IgD-negative memory B cell (primary cell): ENCODE measurements around the gene PRR7. TPM values are rescaled to one million over a fixed set of nuclear protein-coding genes. Genes with fewer than 3 reads are reported as not detected.

Source experiments
- H3K27ac Mint-ChIP-seq, 3 donors: one replicate each; pipeline ENCODE4 v1.8.0; 2020 to 2022; ENCODE audit warnings: mild to moderate bottlenecking in 3 of 3, mixed read lengths in 3 of 3, moderate library complexity in 1 of 3
- H3K27me3 Mint-ChIP-seq: one replicate; pipeline ENCODE4 v1.8.0; 2021; ENCODE audit warnings: mixed read lengths
- H3K36me3 Mint-ChIP-seq: one replicate; pipeline ENCODE4 v1.8.0; 2020; ENCODE audit warnings: mild to moderate bottlenecking, mixed read lengths
- H3K4me1 Mint-ChIP-seq, 3 donors: one replicate each; pipeline ENCODE4 v1.8.0; 2020 to 2022; ENCODE audit warnings: mixed read lengths in 3 of 3, mild to moderate bottlenecking in 1 of 3
- H3K4me3 Mint-ChIP-seq, 4 donors: one replicate each; pipeline ENCODE4 v1.8.0; 2020 to 2022; ENCODE audit warnings: mild to moderate bottlenecking in 4 of 4, mixed read lengths in 4 of 4, moderate library complexity in 3 of 4
- H3K9me3 Mint-ChIP-seq, 3 donors: one replicate each; pipeline ENCODE4 v1.8.0; 2020 to 2021; ENCODE audit warnings: mixed read lengths in 3 of 3, mild to moderate bottlenecking in 1 of 3
- polyA plus RNA-seq: library from polyadenylated mRNA; unstranded; fragments of 300-500 nt; fragmentation: Illumina TruSeq; gene quantifications from one replicate; pipeline ENCODE4 v1.2.3, GENCODE V29; 2021

The PRR7 gene, protein sequence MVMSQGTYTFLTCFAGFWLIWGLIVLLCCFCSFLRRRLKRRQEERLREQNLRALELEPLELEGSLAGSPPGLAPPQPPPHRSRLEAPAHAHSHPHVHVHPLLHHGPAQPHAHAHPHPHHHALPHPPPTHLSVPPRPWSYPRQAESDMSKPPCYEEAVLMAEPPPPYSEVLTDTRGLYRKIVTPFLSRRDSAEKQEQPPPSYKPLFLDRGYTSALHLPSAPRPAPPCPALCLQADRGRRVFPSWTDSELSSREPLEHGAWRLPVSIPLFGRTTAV
- 23.1 TPM for polyA plus RNA-seq

DNA sequence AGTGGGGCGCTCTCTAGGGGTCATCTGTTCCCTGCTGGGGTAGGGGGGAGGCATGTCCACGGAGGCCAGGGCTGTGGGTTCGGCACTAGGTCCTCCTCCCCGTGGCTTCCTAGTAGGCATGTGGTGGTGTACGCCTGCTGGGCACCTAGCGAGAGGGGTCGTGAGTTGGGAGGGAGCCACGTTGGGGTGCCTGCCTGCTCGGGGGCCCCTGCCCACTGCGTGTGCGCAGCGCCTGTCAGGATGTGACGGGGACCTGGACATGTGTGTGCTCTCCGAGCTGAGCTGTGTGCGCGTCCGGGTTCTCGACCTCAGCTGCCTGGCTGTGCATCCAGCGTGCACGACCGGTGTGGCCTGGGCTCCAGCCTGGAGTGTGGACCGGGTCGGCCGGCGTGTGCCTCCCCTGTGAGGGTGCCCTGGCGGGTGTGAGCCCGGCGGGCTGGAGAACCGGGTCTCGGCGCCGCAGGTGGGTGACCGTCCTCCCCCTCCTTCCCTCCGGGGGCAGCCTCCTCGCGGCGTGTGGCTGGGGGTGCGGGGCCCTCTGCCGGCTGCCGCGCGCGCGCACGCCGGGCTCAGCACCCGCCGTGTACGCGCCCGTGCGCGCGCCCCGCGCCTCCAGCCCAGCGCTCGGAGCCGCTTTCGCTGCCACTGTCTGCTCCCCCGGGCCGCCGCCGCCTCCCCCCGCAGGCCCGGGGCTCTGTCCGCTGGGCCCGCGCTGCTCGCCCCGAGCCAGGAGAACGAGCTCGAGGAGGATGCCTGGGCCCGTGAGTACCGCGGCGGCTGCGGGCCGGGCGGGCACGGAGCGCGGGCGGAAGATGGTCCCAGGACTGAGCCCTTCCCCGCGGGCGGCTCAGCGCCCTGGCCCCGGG is at the start of gene PRR7:
TSS of gene PRR7 (plus strand) at position 615 of the 866 bp plus-strand sequence. CDS start 8,254 bp downstream, outside the sequence.
- H3K4me1 Mint-ChIP-seq, result peaks cover 26 to 28% (median 28%) of the 10 kb centered on the region in 3 donors
- peak within 1 kb of the TSS; percentile 77 to 93 (median 86) for H3K4me3 Mint-ChIP-seq
- H3K36me3 Mint-ChIP-seq, result peaks cover 3% of the 10 kb centered on the region
- peak within 1 kb of the TSS; percentile 86 to 99 (median 97) for H3K27ac Mint-ChIP-seq
- H3K9me3 Mint-ChIP-seq, result no peaks in the 10 kb centered on the region
- peaks cover 3% of the 10 kb centered on the region for H3K27me3 Mint-ChIP-seq

DNA sequence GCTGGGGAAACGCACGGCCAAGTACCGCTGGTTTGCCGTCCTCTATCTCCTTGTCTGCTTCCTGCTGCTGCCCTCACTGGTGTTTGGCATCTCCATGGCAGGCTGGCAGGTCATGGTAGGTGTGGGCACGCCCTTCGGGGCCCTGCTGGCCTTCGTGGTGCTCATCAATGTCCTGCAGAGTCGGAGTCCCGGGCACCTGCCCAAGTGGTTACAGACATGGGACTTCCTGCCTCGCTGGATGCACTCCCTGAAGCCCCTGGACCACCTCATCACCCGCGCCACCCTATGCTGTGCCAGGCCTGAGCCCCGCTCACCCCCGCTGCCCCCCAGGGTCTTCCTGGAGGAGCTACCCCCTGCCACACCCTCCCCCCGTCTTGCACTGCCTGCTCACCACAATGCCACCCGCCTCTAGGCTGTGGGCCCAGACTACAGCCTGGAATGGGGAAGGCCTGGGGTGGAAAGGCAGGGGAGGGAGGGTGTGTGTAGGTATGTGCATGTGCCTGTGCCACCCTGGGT is 48.7 kb upstream of the PRR7 start:
- H3K27me3 Mint-ChIP-seq, result peaks cover 10% of the 10 kb centered on the region
- peak overlapping the region in 1 of 3 donors; percentile 64 for H3K27ac Mint-ChIP-seq
- no peak overlapping the region for H3K4me3 Mint-ChIP-seq
- no peaks in the 10 kb centered on the region for H3K9me3 Mint-ChIP-seq
- peaks cover 0 to 5% (median 4%) of the 10 kb centered on the region in 3 donors for H3K4me1 Mint-ChIP-seq
- no peaks in the 10 kb centered on the region for H3K36me3 Mint-ChIP-seq

DNA sequence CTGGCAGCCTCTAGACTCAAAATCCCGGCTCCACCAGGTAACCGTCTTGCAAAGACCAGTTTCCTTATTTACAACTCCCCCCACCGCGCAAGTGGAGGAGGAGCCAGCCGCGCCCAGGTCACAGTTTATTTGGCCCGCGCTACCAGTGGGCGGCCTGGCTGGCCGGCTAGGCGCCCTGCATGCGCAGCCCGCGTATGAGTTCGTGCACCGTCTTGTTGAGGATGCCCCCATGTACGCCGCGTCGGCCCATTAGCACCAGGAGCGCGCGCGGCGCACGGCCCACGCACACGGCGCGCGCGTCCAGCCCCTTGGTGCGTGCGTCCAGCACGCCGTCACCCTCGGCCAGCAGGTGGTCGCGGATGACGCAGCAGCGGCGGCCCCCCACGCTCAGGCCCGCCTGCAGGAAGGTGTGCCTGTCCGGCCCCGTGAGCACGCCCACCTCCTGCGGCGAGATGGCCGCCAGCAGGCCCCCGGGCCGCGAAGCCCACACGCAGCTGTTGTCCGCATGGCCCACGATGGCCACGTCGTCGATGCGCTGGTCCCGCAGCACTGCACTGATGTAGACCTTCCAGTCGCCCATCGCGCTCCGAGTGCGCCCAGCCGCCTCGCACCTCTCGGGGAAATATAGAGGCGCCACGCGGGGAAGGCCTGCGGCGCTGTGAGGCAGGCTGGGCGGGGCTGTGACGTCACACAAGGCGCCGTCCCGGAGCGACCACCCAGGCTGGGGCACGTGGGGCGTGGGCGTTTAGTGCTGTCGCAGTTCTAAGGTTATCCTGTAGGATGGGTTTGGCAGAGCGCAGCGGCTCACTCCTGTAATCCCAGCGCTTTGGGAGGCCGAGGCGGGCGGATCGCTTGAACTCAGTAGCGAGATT is 46.4 kb upstream of the PRR7 start, which contains the start of gene PFN3:
TSS of gene PFN3 (minus strand) at position 665 of the 872 bp plus-strand sequence. CDS start at position 580, 85 bp downstream.
- peaks cover 0 to 14% (median 11%) of the 10 kb centered on the region in 3 donors for H3K4me1 Mint-ChIP-seq
- peak within 1 kb of the TSS in 3 of 4 donors; percentile 27 to 84 (median 28) for H3K4me3 Mint-ChIP-seq
- no peaks in the 10 kb centered on the region for H3K36me3 Mint-ChIP-seq
- H3K27me3 Mint-ChIP-seq, result peaks cover 15% of the 10 kb centered on the region
- no peak within 1 kb of the TSS for H3K27ac Mint-ChIP-seq
- H3K9me3 Mint-ChIP-seq, result no peaks in the 10 kb centered on the region

DNA sequence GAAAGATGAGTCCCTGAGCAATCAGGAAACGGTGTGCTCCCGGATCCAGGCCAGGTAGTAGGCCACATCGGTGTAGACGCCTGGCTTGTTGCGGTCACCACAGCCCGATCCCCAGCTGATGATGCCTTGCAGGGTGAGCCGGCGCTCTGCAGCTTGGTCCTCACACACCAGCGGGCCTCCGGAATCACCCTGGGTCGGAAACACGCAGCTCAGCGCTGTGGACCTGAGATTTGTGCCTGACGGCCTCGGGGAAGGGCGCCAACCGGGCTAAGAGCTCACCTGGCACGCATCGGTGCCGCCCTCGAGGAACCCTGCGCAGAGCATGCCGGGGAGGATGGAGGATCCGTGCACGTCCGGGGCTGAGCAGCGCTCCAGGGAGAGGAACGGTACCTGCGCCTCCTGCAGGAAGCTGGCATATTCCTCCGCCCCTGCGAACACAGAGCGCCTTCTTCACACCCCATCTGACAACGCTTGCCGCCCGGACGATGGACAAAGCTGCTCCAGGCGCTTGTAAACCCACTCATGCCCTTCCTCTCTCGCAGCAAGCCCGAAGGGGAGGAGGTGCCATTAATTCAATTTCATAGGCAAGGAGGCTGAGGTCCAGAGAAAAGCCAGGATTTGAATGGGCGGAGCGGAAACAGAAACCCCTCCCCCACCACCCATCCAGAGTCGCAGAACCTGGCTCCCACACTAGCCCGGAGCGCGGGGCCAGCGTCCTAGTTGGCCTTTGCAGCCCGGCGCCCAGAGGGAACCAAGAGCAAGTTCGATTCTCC is 44.2 kb upstream of the PRR7 start:
- Mint-ChIP-seq H3K27me3 (peaks cover 15% of the 10 kb centered on the region), H3K36me3 (no peaks in the 10 kb centered on the region), H3K9me3 (no peaks in the 10 kb centered on the region), H3K27ac (peak overlapping the region in 1 of 3 donors; percentile 86), H3K4me3 (peak overlapping the region; percentile 77 to 92 (median 86)), H3K4me1 (peaks cover 10 to 25% (median 21%) of the 10 kb centered on the region in 3 donors)

DNA sequence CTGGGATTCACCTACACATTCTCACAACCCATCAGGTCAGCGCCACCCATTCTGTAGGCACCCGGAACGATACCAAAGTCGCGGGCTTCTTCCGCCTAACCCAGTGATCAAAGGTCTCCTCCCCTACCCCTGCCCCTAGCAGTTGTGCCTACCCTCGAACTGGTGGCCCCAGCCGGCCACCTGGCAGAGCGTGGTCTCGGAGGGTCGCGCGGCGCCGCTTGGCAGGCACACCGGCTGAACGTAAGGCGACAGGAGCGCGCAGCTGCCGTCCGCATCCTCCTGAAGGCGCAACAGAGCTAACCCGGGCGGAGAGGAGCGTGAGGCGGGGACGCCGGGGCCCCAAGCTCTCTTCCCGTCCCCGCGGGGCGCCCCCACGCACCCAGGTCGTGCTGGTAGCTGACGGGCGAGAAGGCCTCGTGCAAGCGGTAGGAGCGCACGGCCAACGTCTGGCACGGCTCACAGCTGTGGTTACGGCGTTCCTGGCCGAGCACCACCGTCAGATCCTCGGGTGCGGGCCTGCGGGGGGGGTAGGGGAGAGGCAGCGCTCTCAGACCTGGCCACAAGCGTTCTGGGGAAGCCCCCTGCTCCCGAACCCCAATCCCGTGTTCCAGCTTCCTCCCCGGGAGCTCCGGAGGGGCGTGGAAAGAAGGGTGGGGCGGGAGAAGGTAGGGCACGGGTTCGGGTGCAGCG is 43.4 kb upstream of the PRR7 start:
- H3K4me3 Mint-ChIP-seq, result peak overlapping the region; percentile 77 to 92 (median 86)
- peaks cover 15% of the 10 kb centered on the region for H3K27me3 Mint-ChIP-seq
- no peaks in the 10 kb centered on the region for H3K36me3 Mint-ChIP-seq
- H3K27ac Mint-ChIP-seq, result peak overlapping the region in 2 of 3 donors; percentile 67 to 86
- no peaks in the 10 kb centered on the region for H3K9me3 Mint-ChIP-seq
- H3K4me1 Mint-ChIP-seq, result peaks cover 10 to 25% (median 21%) of the 10 kb centered on the region in 3 donors

DNA sequence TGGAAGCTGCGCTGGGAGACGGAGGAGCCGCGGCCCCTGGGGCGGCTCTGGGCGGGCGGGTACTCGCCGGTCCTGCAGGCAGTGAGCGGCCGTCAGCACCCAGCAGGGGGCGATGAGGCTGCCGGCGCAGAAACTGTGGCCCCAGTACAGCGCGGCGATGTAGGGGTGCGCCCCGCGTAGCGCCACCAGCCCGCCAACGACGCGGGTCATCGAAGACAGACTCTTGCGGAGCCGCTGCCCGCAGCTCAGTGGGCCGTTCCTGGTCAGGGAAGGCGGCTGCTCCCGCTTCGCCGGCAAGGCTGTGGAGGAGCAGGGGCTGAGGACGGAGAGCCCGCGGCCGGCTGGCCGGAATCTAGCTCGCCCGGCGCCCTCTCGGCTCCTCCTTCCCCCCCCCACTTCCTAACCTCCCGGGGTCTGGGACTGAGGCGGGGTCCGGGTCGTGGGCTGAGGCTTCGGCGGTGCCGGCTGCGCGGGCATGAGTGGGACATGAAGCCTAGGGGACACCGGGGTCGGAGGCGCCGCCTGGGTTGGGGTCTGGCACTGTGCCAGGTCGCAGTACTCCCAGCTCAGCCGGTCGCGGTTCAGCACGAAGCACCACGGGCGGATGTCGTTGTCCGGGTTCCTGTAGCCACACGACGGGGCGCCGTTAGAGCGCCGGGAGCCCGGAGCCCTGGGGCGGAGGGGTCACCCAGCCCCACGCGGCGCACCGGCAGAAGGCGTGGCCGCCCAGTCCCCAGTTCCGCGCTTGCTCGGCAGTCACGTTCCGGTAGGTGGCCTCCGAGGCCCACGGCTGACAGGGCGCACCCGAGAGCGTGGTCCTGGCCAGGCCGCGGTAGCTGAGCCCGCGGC is 42.6 kb upstream of the PRR7 start:
- H3K27ac Mint-ChIP-seq, result peak overlapping the region in 2 of 3 donors; percentile 67 to 86
- peaks cover 10 to 25% (median 21%) of the 10 kb centered on the region in 3 donors for H3K4me1 Mint-ChIP-seq
- no peaks in the 10 kb centered on the region for H3K9me3 Mint-ChIP-seq
- peaks cover 15% of the 10 kb centered on the region for H3K27me3 Mint-ChIP-seq
- peak overlapping the region; percentile 77 to 92 (median 86) for H3K4me3 Mint-ChIP-seq
- H3K36me3 Mint-ChIP-seq, result no peaks in the 10 kb centered on the region

DNA sequence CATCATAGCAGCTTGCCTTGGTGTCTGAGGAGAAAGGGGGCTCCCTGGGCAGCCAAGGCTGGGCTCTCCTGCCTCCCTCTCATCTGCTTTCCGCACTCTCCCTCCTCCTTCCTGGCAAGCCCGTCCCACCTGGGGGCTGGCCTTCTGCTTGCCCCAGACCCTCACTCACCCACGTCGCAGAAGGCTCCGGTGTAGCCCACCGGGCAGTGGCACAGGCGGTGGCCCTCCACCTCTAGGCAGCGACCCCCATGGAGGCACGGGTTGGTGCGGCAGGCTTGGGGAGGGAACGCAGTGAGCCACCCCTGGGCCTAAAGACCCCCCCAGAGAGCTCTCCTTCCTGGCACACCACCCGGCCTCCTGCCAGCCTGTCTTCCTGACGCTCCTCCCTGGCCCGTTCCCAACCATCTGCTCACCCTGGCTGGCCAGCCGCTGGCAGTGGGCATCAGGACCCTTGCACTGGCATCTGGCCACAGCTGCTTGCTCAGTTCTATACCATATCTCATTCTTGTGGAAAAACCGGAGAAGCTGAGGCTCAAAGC is 41.9 kb upstream of the PRR7 start:
- Mint-ChIP-seq H3K4me1 (peaks cover 10 to 25% (median 21%) of the 10 kb centered on the region in 3 donors), H3K4me3 (peak overlapping the region; percentile 77 to 89 (median 80)), H3K27me3 (peaks cover 19% of the 10 kb centered on the region), H3K27ac (peak overlapping the region in 1 of 3 donors; percentile 86), H3K36me3 (no peaks in the 10 kb centered on the region), H3K9me3 (no peaks in the 10 kb centered on the region)

DNA sequence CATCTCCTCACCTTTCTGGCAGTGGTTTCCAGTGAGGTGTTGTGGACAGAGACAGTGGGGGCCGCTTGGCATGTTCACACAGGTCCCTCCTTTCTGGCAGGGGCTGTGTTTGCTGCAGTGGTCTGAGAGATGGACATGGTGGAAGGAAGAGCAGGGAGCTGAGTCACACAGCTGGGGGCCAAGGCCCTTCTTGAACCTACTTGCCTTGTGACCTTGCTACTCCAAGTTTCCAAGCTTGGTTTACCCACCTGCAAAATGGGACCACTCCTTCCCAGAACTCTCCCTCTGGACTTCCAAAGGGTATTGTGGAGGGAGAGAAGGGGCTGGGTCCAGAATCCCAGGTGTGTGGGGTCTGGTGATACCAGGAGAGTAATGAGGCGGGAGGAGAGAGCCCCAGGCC is 41.3 kb upstream of the PRR7 start:
- Mint-ChIP-seq H3K27me3 (peaks cover 19% of the 10 kb centered on the region), H3K36me3 (no peaks in the 10 kb centered on the region), H3K27ac (peak overlapping the region in 1 of 3 donors; percentile 87), H3K4me1 (peaks cover 10 to 25% (median 21%) of the 10 kb centered on the region in 3 donors), H3K9me3 (no peaks in the 10 kb centered on the region), H3K4me3 (peak overlapping the region in 3 of 4 donors; percentile 47 to 84 (median 66))

DNA sequence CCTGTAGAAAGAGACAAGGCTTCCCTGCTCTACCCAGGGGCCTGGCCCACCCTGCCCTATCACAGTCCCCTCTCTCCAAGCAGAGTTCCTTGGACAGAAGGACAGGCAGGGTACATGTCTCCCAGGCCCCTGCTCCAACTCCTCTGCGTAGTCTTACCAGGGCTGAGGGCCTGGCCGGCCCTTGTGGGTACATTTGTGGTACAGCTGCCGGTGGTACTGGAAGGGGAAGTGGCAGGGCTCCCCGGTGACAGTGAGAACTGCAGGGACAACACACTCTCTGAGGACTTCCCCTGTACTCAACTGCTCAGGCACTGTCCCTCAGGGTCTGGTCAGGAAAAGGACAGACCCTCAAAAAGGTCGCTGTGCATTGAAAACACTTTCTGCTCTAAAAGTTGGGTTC is 40.8 kb upstream of the PRR7 start:
- Mint-ChIP-seq H3K9me3 (no peaks in the 10 kb centered on the region), H3K4me1 (peaks cover 10 to 25% (median 21%) of the 10 kb centered on the region in 3 donors), H3K27me3 (peaks cover 19% of the 10 kb centered on the region), H3K27ac (peak overlapping the region; percentile 75 to 87 (median 76)), H3K4me3 (peak overlapping the region; percentile 41 to 84 (median 73)), H3K36me3 (no peaks in the 10 kb centered on the region)

DNA sequence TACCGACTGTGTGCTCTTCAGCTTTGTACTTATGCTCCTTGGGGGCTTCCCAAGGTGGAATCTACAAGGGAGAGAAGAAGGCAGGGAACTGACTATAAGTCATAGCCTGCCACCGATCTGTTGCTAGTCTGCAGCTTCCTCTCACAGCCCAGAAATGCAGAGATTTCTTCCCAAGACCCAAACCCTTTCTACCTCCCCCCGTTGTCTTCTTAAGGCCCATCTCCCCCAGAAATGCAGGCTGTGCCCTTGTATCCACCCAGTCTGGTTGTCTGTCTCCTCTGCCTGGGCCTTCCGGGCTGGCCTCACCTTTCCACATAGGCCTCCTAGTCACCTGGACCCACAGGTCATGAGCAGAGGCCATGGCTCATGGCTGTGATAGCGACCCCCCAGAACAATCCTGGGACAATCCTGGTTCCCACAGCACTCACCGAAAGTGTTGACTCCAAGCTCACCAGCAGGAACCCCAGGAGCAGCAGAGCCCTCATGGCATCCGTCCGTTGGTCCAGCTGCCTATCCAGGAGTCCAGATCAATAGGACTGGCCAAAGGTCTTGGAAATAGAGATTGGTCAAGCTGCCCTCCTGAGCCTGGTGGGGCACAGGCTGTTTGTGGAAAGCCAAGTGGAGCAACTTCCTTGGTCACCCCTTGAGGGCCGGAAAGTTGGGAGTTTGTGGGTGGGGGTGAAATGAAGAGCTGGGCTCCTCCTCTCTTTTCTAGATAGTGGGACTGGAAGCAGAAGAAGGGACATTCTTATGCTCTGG is 37.4 kb upstream of the PRR7 start, which contains the start of gene F12:
TSS of gene F12 (minus strand) at position 522 of the 759 bp plus-strand sequence. CDS start at position 485, 37 bp downstream.
- Mint-ChIP-seq H3K27ac (peak within 1 kb of the TSS in 2 of 3 donors; percentile 39 to 64), H3K4me1 (peaks cover 16 to 25% (median 21%) of the 10 kb centered on the region in 3 donors), H3K9me3 (no peaks in the 10 kb centered on the region), H3K4me3 (no peak within 1 kb of the TSS), H3K27me3 (peaks cover 4% of the 10 kb centered on the region), H3K36me3 (no peaks in the 10 kb centered on the region)

DNA sequence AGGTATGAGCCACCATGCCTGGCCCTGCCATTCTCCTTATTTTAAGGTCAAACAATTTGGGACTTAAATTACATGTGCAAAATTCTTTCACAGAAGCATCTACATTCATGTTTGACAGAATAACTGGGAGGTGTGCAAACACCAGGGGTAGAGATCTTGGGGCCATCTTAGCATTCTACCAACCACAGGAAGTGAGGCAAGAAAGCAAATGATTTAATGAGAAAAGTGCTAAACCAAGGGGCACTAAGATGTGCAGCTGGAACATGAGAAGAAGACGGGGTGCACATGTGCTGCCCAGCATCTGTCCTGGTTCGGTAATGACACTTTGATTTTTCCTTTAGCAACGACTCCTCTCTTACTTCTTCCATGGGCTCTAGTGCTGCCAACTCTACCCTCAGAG is 36.0 kb upstream of the PRR7 start:
- Mint-ChIP-seq H3K4me3 (no peak overlapping the region), H3K4me1 (peaks cover 14 to 18% (median 16%) of the 10 kb centered on the region in 3 donors), H3K27me3 (peaks cover 4% of the 10 kb centered on the region), H3K36me3 (no peaks in the 10 kb centered on the region), H3K9me3 (no peaks in the 10 kb centered on the region), H3K27ac (peak overlapping the region in 1 of 3 donors; percentile 64)
